ENCODE results near the gene NACC2.

NACC2 gene

DNA sequence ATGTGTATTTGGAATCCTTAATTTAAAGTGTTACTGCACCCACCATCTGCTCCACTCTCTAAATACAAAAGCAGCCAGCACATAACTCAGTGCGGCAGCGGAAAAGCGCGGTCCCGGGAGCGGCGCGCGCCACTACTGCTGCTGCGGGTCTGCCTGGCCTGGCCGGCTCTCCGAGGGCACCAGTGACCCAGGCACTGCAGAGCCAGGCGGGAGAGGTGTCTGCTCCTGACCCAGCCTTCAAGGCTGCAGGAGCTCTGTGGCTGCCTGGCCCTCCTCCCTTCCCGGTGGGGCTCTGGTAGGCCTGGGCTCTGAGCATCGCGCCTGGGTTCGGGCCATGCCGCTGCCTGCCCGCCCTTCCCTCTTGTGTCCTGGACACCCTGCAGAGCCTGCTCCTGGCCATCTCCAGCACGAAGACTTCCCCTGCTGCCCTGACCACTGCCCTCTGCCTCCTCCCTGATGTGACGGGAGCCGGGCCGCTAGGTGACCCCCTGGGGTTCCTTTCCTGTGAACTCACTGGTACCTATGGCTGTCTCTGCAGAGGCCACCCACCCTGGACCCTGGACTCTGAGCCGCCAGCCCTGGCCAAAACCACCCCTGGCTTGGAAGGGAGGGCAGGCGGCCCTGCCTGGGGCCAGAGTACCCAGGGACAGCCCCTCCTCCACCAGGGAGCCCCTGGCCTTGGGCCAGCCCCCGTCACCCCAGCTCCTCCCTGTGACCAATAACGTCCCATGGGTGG is 101.2 kb downstream of the NACC2 start:
- Histone ChIP-seq H3K27me3 (replicated peaks; ENCODE audit: control insufficient read depth, insufficient read depth, low read length) (peaks cover 12% of the 10 kb centered on the region), H3K4me3 (ENCODE audit: low read length) (no peak overlapping the region), H3K9ac (ENCODE audit: low read length) (peak overlapping the region; percentile 83), H3K9me3 (ENCODE audit: control insufficient read depth, low read length) (no peaks in the 10 kb centered on the region), H3K4me1 (ENCODE audit: control insufficient read depth, insufficient read depth, low read length) (peaks cover 19% of the 10 kb centered on the region), H3K36me3 (ENCODE audit: control insufficient read depth, insufficient read depth, low read length, severe bottlenecking) (no peaks in the 10 kb centered on the region)
- DNase-seq (ENCODE audit: low read depth) = no peak

GRCh38 chr9:135993409-135993742 is 101.7 kb downstream of the NACC2 start:
- Histone ChIP-seq H3K9me3 (ENCODE audit: control insufficient read depth, low read length) (no peaks in the 10 kb centered on the region), H3K9ac (ENCODE audit: low read length) (peak overlapping the region; percentile 83), H3K36me3 (ENCODE audit: control insufficient read depth, insufficient read depth, low read length, severe bottlenecking) (no peaks in the 10 kb centered on the region), H3K27me3 (replicated peaks; ENCODE audit: control insufficient read depth, insufficient read depth, low read length) (peaks cover 13% of the 10 kb centered on the region), H3K4me1 (ENCODE audit: control insufficient read depth, insufficient read depth, low read length) (peaks cover 19% of the 10 kb centered on the region), H3K4me3 (ENCODE audit: low read length) (peak overlapping the region; percentile 63)
- DNase-seq (ENCODE audit: low read depth) = no peak

DNA sequence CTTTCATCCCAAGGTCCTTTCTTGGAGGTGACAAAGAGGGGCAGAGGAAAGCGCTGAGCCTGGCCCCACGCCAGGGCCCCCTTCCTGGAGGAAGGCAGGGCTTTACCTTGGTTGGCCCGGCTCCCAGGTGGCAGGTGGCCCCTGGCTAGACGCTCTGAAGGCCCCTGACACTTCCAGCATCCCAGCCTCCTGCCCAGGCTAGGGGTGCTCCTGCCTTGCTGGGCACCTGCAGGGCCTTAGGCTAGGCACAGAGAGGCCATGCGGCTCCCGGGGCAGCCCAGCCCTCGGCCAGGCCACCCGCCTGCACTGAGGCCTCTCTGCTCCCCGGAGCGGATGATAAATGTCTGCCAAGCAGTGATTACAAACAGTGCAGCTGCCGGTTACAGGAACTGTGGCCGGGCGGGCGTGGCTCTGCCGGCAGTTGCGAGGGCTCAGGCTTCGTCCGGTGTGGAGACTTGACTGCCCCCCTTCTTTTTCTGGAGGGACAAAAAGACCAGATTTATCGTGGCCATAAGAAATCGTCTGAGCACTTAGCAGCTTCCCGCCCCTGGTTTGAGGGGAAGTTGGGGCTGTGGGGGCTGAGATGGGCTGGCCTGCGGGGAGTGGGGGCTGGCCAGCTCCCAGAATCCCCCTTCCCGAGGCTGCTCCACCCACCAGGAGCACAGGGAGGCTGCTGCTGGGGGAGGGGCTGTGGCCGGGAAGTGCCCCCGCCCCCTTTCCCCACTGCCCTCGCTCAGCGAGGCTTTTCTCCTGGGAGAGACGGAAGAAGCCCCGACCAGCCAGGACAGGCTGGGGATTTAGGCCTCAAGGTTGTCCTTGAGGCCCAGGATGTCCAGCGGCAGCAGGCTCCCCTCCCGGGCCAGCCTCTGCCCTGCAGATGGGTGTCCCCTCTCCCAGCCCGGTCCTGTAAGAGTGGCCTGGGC is 102.3 kb downstream of the NACC2 start:
- peak; percentile 85 for DNase-seq (ENCODE audit: low read depth)
- Histone ChIP-seq H3K27me3 (replicated peaks; ENCODE audit: control insufficient read depth, insufficient read depth, low read length) (peaks cover 20% of the 10 kb centered on the region), H3K36me3 (ENCODE audit: control insufficient read depth, insufficient read depth, low read length, severe bottlenecking) (no peaks in the 10 kb centered on the region), H3K9ac (ENCODE audit: low read length) (peak overlapping the region; percentile 83), H3K9me3 (ENCODE audit: control insufficient read depth, low read length) (no peaks in the 10 kb centered on the region), H3K4me1 (ENCODE audit: control insufficient read depth, insufficient read depth, low read length) (peaks cover 19% of the 10 kb centered on the region), H3K4me3 (ENCODE audit: low read length) (peak overlapping the region; percentile 63)

DNA sequence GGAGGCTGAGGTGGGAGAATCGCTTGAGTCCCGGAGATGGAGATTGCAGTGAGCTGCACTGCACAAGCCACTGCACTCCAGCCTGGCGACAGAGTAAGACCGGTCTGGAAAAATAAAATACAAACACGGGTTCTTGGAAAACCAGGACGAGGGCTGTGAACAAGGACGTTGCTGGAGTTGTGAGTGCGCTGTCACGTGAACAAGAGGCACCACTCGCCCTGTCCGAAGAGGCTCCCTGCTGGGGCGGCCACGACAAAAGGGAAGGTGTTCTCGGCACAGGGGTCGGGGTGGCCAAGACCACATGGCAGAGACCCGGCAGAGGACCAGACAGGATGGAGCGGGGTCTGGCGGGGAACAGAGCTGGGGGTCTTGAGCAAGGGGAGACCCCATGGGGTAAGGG is 103.3 kb downstream of the NACC2 start:
- H3K4me3 ChIP-seq (ENCODE audit: low read length) = no peak overlapping the region
- no peaks in the 10 kb centered on the region for H3K9me3 ChIP-seq (ENCODE audit: control insufficient read depth, low read length)
- DNase-seq (ENCODE audit: low read depth) = no peak
- H3K9ac ChIP-seq (ENCODE audit: low read length) = no peak overlapping the region
- no peaks in the 10 kb centered on the region for H3K36me3 ChIP-seq (ENCODE audit: control insufficient read depth, insufficient read depth, low read length, severe bottlenecking)
- H3K27me3 ChIP-seq (replicated peaks; ENCODE audit: control insufficient read depth, insufficient read depth, low read length) = peaks cover 20% of the 10 kb centered on the region
- H3K4me1 ChIP-seq (ENCODE audit: control insufficient read depth, insufficient read depth, low read length) = peaks cover 19% of the 10 kb centered on the region

- peaks cover 27% of the 10 kb centered on the region for H3K27me3 ChIP-seq (replicated peaks; ENCODE audit: control insufficient read depth, insufficient read depth, low read length)
- H3K9ac ChIP-seq (ENCODE audit: low read length) = no peak overlapping the region
- no peak overlapping the region for H3K4me3 ChIP-seq (ENCODE audit: low read length)
- peaks cover 19% of the 10 kb centered on the region for H3K4me1 ChIP-seq (ENCODE audit: control insufficient read depth, insufficient read depth, low read length)
- no peaks in the 10 kb centered on the region for H3K9me3 ChIP-seq (ENCODE audit: control insufficient read depth, low read length)
- peak; percentile 39 for DNase-seq (ENCODE audit: low read depth)
- H3K36me3 ChIP-seq (ENCODE audit: control insufficient read depth, insufficient read depth, low read length, severe bottlenecking) = no peaks in the 10 kb centered on the region
Observed at GRCh38 chr9:135990468-135991429, 104.3 kb downstream of the NACC2 start.

DNA sequence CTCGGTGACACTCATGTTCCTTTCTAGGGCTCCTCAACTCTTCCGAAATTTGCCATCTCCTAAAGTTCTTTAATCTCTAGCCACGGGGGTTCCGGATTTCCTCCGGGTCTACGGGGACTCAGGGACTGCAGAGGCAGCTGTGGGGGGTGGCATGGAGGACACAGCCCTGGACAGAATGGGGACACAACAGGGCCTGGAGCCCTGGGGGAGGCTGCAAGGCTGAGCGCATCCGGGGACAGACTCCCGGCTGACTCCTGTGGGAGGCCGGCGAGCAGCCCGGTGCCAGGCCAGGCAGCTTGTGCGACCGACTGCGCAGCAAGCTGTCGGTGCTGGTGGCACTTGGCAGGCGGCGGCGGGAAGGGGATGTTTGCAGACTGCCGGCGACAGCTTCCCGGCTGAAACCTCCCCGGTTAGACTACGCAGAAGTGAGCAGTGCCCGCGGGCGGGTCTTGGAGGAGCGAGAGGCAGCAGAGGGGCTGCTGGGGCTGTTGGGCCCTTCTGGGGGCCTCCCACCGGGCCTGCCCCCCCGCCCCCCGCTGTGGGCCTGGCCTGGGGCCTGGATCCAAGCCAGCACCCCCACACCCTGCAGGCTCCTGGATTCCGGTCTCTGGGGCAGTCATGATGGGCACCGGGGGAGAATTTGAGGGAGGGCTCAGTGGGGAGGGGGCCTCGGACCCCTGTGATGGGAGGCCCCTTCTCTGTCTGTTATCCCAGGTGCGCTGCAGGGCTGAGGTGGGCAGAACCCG is 105.2 kb downstream of the NACC2 start:
- no peaks in the 10 kb centered on the region for H3K9me3 ChIP-seq (ENCODE audit: control insufficient read depth, low read length)
- peaks cover 19% of the 10 kb centered on the region for H3K4me1 ChIP-seq (ENCODE audit: control insufficient read depth, insufficient read depth, low read length)
- no peak for DNase-seq (ENCODE audit: low read depth)
- H3K36me3 ChIP-seq (ENCODE audit: control insufficient read depth, insufficient read depth, low read length, severe bottlenecking) = no peaks in the 10 kb centered on the region
- no peak overlapping the region for H3K4me3 ChIP-seq (ENCODE audit: low read length)
- peaks cover 30% of the 10 kb centered on the region for H3K27me3 ChIP-seq (replicated peaks; ENCODE audit: control insufficient read depth, insufficient read depth, low read length)
- no peak overlapping the region for H3K9ac ChIP-seq (ENCODE audit: low read length)

GRCh38 chr9:135989157-135989556 is 105.9 kb downstream of the NACC2 start:
- no peak for DNase-seq (ENCODE audit: low read depth)
- H3K27me3 ChIP-seq (replicated peaks; ENCODE audit: control insufficient read depth, insufficient read depth, low read length) = peaks cover 30% of the 10 kb centered on the region
- H3K4me3 ChIP-seq (ENCODE audit: low read length) = no peak overlapping the region
- H3K36me3 ChIP-seq (ENCODE audit: control insufficient read depth, insufficient read depth, low read length, severe bottlenecking) = no peaks in the 10 kb centered on the region
- peaks cover 14% of the 10 kb centered on the region for H3K4me1 ChIP-seq (ENCODE audit: control insufficient read depth, insufficient read depth, low read length)
- H3K9me3 ChIP-seq (ENCODE audit: control insufficient read depth, low read length) = no peaks in the 10 kb centered on the region
- H3K9ac ChIP-seq (ENCODE audit: low read length) = no peak overlapping the region

GRCh38 chr9:135988493-135988892 is 106.6 kb downstream of the NACC2 start:
- no peak for DNase-seq (ENCODE audit: low read depth)
- Histone ChIP-seq H3K4me1 (ENCODE audit: control insufficient read depth, insufficient read depth, low read length) (peaks cover 14% of the 10 kb centered on the region), H3K9ac (ENCODE audit: low read length) (no peak overlapping the region), H3K36me3 (ENCODE audit: control insufficient read depth, insufficient read depth, low read length, severe bottlenecking) (no peaks in the 10 kb centered on the region), H3K4me3 (ENCODE audit: low read length) (no peak overlapping the region), H3K9me3 (ENCODE audit: control insufficient read depth, low read length) (no peaks in the 10 kb centered on the region), H3K27me3 (replicated peaks; ENCODE audit: control insufficient read depth, insufficient read depth, low read length) (peaks cover 34% of the 10 kb centered on the region)

DNA sequence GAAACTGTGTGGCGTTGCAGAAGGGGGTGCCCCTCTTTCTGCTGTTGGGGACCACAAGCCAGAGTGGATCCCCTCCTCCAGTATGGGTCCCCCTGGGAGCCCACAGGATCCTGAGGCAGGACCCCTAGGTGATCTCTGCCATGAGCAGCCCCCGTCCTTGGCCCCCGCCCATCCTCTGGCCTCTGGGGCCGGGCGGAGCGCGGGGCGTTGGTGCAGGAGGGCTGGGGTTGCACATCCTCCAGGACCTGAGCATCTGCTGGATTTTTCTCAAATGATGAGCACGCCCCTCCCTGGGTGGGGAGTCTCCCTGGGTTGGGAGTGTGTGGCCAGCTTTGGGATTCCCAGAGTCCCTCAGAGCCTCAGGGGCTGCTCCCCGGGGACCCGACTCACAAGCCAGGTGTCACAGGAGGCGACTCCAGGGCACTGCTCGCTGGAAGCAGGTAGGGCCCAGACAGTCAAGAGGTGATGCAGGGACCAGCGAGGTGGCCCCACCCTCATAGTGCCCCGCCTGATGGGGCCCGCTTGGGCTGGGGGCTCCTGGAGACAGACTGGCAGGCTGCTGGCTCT is 107.2 kb downstream of the NACC2 start:
- no peak overlapping the region for H3K4me3 ChIP-seq (ENCODE audit: low read length)
- H3K27me3 ChIP-seq (replicated peaks; ENCODE audit: control insufficient read depth, insufficient read depth, low read length) = peaks cover 37% of the 10 kb centered on the region
- H3K9ac ChIP-seq (ENCODE audit: low read length) = no peak overlapping the region
- peaks cover 8% of the 10 kb centered on the region for H3K4me1 ChIP-seq (ENCODE audit: control insufficient read depth, insufficient read depth, low read length)
- no peak for DNase-seq (ENCODE audit: low read depth)
- H3K9me3 ChIP-seq (ENCODE audit: control insufficient read depth, low read length) = no peaks in the 10 kb centered on the region
- H3K36me3 ChIP-seq (ENCODE audit: control insufficient read depth, insufficient read depth, low read length, severe bottlenecking) = no peaks in the 10 kb centered on the region

GRCh38 chr9:135986605-135987004 is 108.5 kb downstream of the NACC2 start:
- no peaks in the 10 kb centered on the region for H3K36me3 ChIP-seq (ENCODE audit: control insufficient read depth, insufficient read depth, low read length, severe bottlenecking)

More at GRCh38 chr9:135986605-135987004, 108.5 kb downstream of the NACC2 start:
- Histone ChIP-seq H3K4me3 (ENCODE audit: low read length) (no peak overlapping the region), H3K9ac (ENCODE audit: low read length) (no peak overlapping the region), H3K9me3 (ENCODE audit: control insufficient read depth, low read length) (no peaks in the 10 kb centered on the region), H3K4me1 (ENCODE audit: control insufficient read depth, insufficient read depth, low read length) (no peaks in the 10 kb centered on the region), H3K27me3 (replicated peaks; ENCODE audit: control insufficient read depth, insufficient read depth, low read length) (peaks cover 46% of the 10 kb centered on the region)
- DNase-seq (ENCODE audit: low read depth) = no peak

Data from adipocyte (in vitro differentiated cells).